Activated naive CD8-positive, alpha-beta T cell treated with anti-CD3 and anti-CD28 coated beads, Interleukin-2, amount 10 ng/mL, durations not matched to agents 7 days and 5 days (primary cell): Measurements from ENCODE around the gene IRS1. TPM values are rescaled to one million over a fixed set of nuclear protein-coding genes. Genes with fewer than 3 reads are reported as not detected.

Experiments used
- ATAC-seq: fragments of 150-1000 bp; cut with Tn5 transposase; one replicate; pipeline ENCODE4 v1.10.0; 2021; ENCODE audit warnings: low read depth, moderate library complexity
- POLR2A ChIA-PET: fragments of 350-600 bp; sonication (Branson Sonifier 250); formaldehyde crosslinking; loops from one replicate; lab custom pipeline; 2021; ENCODE audit warnings: antibody characterized with exemption; lab: Charles Lee
- DNase-seq: peaks from one replicate; pipeline ENCODE4 v3.0.0; 2021
- H3K27ac Mint-ChIP-seq: one replicate; pipeline ENCODE4 v1.8.0; 2022; ENCODE audit warnings: mild to moderate bottlenecking, mixed read lengths
- H3K27me3 Mint-ChIP-seq: one replicate; pipeline ENCODE4 v1.8.0; 2022; ENCODE audit warnings: mild to moderate bottlenecking, moderate library complexity, mixed read lengths
- H3K36me3 Mint-ChIP-seq: one replicate; pipeline ENCODE4 v1.8.0; 2021; ENCODE audit warnings: mild to moderate bottlenecking, mixed read lengths
- H3K4me1 Mint-ChIP-seq: one replicate; pipeline ENCODE4 v1.8.0; 2021; ENCODE audit warnings: mixed read lengths
- H3K4me3 Mint-ChIP-seq: one replicate; pipeline ENCODE4 v1.8.0; 2022; ENCODE audit warnings: mild to moderate bottlenecking, moderate library complexity, mixed read lengths
- H3K9me3 Mint-ChIP-seq: one replicate; pipeline ENCODE4 v1.8.0; 2021; ENCODE audit warnings: mixed read lengths
- total RNA-seq, 2 experiments: library from RNA; stranded (reverse); gene quantifications; one replicate each; pipeline ENCODE4 v1.2.3, GENCODE V29; 2021

The IRS1 gene
- total RNA-seq, 2 experiments from 2014 or later = 6.5 to 8.0 TPM

DNA sequence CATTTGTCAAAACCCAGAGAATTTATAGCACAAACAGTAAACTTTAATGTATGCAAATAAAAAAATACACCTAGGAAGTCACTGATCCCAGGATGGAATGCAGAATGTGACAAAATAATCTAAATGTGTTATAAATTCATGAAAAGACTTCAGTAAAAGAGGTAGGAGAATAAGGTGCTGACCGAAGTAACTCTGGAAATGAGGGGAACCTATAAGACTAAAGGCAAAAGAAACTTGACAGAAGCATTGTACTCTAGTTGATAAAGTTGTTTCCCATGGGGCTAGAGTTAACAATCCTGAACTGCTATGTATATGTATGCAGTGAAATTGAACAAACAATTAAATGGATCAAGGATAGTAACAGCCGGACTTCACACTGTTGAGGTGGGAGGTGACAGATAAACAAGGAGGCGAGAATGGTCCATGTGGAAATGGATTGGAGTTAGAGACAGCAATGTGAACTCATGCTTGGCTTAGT lies 24.5 kb downstream of the IRS1 start:
- ATAC-seq (no peak), DNase-seq (no peak)
- Mint-ChIP-seq H3K27me3 (no peaks in the 10 kb centered on the region), H3K36me3 (peaks cover 42% of the 10 kb centered on the region), H3K9me3 (peaks cover 19% of the 10 kb centered on the region), H3K4me3 (no peak overlapping the region), H3K4me1 (peaks cover 34% of the 10 kb centered on the region), H3K27ac (no peak overlapping the region)
- POLR2A ChIA-PET = no interaction called here

- peaks cover 19% of the 10 kb centered on the region for H3K9me3 Mint-ChIP-seq
- peaks cover 31% of the 10 kb centered on the region for H3K4me1 Mint-ChIP-seq
- peak overlapping the region; percentile 55 for H3K27ac Mint-ChIP-seq
- no peak for DNase-seq
- ATAC-seq = no peak
- H3K27me3 Mint-ChIP-seq = no peaks in the 10 kb centered on the region
- POLR2A ChIA-PET = interaction anchor here (0.7 to 3.6 kb wide), 5 partner anchors 18 to 83 kb away, joined by 3 to 28 read pairs (median 13); partner anchors contain the start of genes IRS1 and RHBDD1
- H3K36me3 Mint-ChIP-seq = peaks cover 34% of the 10 kb centered on the region
- no peak overlapping the region for H3K4me3 Mint-ChIP-seq
Observed at GRCh38 chr2:226773291-226773690, 26.3 kb downstream of the IRS1 start.

- DNase-seq (no peak), ATAC-seq (peak; percentile 83)
- Mint-ChIP-seq H3K27me3 (no peaks in the 10 kb centered on the region), H3K4me3 (peak overlapping the region; percentile 76), H3K27ac (peak overlapping the region; percentile 78), H3K9me3 (peaks cover 18% of the 10 kb centered on the region), H3K4me1 (peaks cover 29% of the 10 kb centered on the region), H3K36me3 (peaks cover 39% of the 10 kb centered on the region)
- POLR2A ChIA-PET = interaction anchor here (0.7 to 3.6 kb wide), 6 partner anchors 12 to 82 kb away, joined by 3 to 28 read pairs (median 12); partner anchors contain the start of genes IRS1 and RHBDD1
Observed at GRCh38 chr2:226772389-226773179, 27.0 kb downstream of the IRS1 start.

- Mint-ChIP-seq H3K9me3 (peaks cover 14% of the 10 kb centered on the region), H3K4me1 (peaks cover 29% of the 10 kb centered on the region), H3K4me3 (no peak overlapping the region), H3K27me3 (no peaks in the 10 kb centered on the region), H3K27ac (peak overlapping the region; percentile 65), H3K36me3 (peaks cover 30% of the 10 kb centered on the region)
- DNase-seq (no peak), ATAC-seq (no peak)
- POLR2A ChIA-PET = interaction anchor here (3.0 to 3.6 kb wide), 3 partner anchors 22 to 65 kb away, joined by 11 to 28 read pairs (median 25); partner anchors contain the start of genes IRS1 and RHBDD1
Observed at GRCh38 chr2:226771067-226771466, 28.6 kb downstream of the IRS1 start.

DNA sequence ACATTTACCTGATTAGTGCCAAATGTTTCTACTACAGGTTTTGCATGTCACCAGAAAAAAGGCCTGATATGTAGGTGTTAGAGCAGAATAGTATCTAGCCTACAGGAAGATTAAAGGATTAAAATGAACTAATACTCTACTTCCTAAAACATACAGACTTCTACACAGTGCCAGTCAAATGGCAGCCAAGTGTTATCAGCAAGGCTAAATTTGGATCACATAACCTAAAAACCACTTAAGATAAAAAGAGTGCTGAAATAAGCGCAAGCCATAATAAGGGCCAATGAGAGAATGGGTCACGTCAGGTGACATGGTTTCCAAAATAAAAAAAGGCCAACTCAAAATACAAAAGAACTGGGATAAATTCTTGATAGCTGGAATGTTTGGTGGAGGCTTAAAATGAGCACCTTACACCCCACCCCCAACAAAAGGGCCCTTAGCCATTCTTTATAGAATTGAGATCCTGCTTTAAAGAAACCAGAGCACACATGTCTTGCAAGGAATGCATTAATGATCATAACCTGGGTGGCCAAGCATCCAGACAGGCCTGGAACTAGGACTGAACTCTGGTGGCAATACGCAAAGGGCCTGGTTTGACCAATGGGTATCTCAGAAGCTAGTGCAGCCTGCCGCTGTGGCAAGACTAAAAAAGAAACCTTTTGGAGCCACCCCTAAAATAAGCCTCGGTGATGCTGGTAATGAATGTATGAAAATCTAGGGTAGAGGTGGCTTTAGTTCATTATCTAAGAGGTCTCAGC lies 32.4 kb downstream of the IRS1 start:
- ATAC-seq (no peak), DNase-seq (no peak)
- H3K4me1 Mint-ChIP-seq = peaks cover 10% of the 10 kb centered on the region
- no peak overlapping the region for H3K4me3 Mint-ChIP-seq
- no peaks in the 10 kb centered on the region for H3K27me3 Mint-ChIP-seq
- POLR2A ChIA-PET = no interaction called here
- peaks cover 11% of the 10 kb centered on the region for H3K36me3 Mint-ChIP-seq
- peaks cover 8% of the 10 kb centered on the region for H3K9me3 Mint-ChIP-seq
- H3K27ac Mint-ChIP-seq = no peak overlapping the region

DNA sequence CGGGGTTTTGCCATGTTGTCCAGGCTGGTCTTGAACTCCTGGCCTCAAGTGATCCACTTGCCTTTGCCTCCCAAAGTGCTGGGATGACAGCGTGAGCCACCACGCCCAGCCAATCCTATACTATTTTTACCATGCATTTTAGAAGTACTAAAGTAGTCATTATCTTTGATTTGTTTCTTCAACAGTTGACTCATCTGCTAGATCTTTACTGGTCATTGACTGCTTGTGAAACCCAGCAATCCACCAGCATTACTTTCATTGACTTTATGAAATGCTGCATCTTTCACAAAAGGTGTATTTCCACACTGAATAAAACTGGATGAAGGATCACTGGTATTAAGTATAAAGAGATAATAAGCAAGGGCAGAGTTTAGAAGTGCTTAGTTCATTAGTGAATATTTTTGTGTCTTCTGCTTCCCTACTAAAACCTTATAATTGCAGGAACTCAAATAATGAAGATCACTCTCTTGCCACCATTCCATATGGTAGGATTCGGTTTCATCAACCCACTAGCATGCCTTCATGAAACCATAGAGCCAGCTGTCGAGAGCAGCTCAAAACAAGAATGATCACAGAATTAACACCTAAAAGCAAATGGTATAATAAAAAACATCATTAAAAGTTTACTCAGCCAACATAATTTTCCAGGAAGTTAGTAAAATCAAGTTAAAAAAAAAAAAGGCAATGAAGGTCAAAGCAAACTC lies 33.1 kb downstream of the IRS1 start:
- Mint-ChIP-seq H3K27ac (no peak overlapping the region), H3K27me3 (no peaks in the 10 kb centered on the region)
- POLR2A ChIA-PET = no interaction called here

GRCh38 chr2:226763320-226763719 lies 36.3 kb downstream of the IRS1 start:
- Mint-ChIP-seq H3K4me3 (no peak overlapping the region), H3K36me3 (peaks cover 13% of the 10 kb centered on the region)
- POLR2A ChIA-PET = interaction anchor here (0.7 kb wide), 1 partner anchor 23 kb away, joined by 3 read pairs; no protein-coding TSS in a partner anchor

More for the DNA sequence above, 33.1 kb downstream of the IRS1 start:
- no peak overlapping the region for H3K4me3 Mint-ChIP-seq
- H3K9me3 Mint-ChIP-seq = peaks cover 8% of the 10 kb centered on the region
- ATAC-seq (no peak), DNase-seq (no peak)
- H3K4me1 Mint-ChIP-seq = peaks cover 5% of the 10 kb centered on the region
- peaks cover 13% of the 10 kb centered on the region for H3K36me3 Mint-ChIP-seq

GRCh38 chr2:226761195-226761583 lies 38.4 kb downstream of the IRS1 start:
- Mint-ChIP-seq H3K4me3 (no peak overlapping the region), H3K27me3 (no peaks in the 10 kb centered on the region), H3K27ac (no peak overlapping the region), H3K9me3 (peaks cover 8% of the 10 kb centered on the region), H3K36me3 (peaks cover 7% of the 10 kb centered on the region), H3K4me1 (no peaks in the 10 kb centered on the region)
- no peak for DNase-seq
- POLR2A ChIA-PET = no interaction called here
- no peak for ATAC-seq

More at GRCh38 chr2:226763320-226763719, 36.3 kb downstream of the IRS1 start:
- H3K9me3 Mint-ChIP-seq = peaks cover 8% of the 10 kb centered on the region
- no peak for DNase-seq
- no peaks in the 10 kb centered on the region for H3K4me1 Mint-ChIP-seq
- no peak for ATAC-seq
- H3K27ac Mint-ChIP-seq = no peak overlapping the region
- H3K27me3 Mint-ChIP-seq = no peaks in the 10 kb centered on the region

DNA sequence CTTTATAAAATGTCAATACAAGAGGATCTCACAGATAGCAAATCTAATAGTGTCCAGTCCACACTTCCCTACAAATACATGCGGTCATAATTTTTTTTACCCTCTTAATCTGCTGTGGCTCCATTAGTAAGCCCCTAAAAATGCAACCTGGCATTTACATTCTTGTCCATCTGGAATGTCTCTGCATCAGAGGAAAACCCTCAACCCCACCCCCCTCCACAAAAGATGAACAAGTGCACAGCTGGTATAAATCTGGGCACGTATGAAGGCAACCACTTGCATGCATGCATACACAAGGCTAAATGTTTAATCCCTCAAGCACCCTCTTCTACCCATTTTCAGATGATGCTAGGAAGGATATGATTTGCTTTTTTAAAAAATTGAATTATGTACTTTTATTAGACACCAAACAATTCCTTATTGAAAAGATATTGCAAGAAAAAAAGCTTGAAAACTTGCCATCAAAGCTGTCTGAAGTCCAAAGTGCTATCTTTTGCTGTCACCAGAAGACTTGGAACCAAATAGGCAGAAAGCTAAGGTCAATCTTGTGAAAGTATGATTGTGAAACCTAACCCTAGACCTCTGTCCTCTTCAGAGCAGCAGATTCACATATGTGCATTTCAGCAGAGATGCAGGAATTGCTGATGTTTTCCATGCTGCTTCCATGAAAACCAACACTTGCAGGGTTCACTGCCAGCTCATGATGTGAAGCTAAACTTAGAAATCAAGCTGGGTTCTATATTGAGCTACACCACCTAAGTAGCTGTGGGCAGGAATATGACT lies 39.0 kb downstream of the IRS1 start:
- no peak overlapping the region for H3K27ac Mint-ChIP-seq
- POLR2A ChIA-PET = no interaction called here
- no peaks in the 10 kb centered on the region for H3K27me3 Mint-ChIP-seq
- no peak overlapping the region for H3K4me3 Mint-ChIP-seq
- ATAC-seq (no peak), DNase-seq (no peak)
- peaks cover 7% of the 10 kb centered on the region for H3K36me3 Mint-ChIP-seq
- H3K4me1 Mint-ChIP-seq = peaks cover under 1% of the 10 kb centered on the region
- peaks cover 8% of the 10 kb centered on the region for H3K9me3 Mint-ChIP-seq

DNA sequence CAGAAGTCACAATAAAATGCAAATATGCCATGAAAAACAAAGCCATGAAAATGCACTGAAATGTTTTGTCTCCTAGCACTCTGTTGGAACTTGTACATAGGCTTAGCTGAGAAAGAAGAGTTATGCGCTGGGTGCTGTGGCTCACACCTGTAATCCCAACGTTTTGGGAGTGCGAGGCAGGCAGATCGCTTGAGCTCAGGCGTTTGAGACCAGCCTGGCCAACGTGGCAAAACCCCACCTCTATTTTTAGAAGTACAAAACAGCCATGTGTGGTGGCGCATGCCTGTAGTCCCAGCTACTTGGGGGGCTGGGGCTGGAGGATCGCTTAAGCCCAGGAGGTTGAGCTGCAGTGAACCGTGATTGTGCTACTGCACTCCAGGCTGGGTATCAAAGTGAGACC lies 39.9 kb downstream of the IRS1 start:
- H3K27ac Mint-ChIP-seq = no peak overlapping the region
- POLR2A ChIA-PET = no interaction called here
- H3K4me3 Mint-ChIP-seq = no peak overlapping the region
- peaks cover 4% of the 10 kb centered on the region for H3K9me3 Mint-ChIP-seq
- ATAC-seq (no peak), DNase-seq (no peak)
- H3K4me1 Mint-ChIP-seq = peaks cover 2% of the 10 kb centered on the region
- H3K27me3 Mint-ChIP-seq = no peaks in the 10 kb centered on the region
- peaks cover 7% of the 10 kb centered on the region for H3K36me3 Mint-ChIP-seq

- Mint-ChIP-seq H3K4me3 (no peak overlapping the region), H3K9me3 (peaks cover 2% of the 10 kb centered on the region), H3K27me3 (no peaks in the 10 kb centered on the region), H3K36me3 (peaks cover 5% of the 10 kb centered on the region), H3K4me1 (peaks cover 2% of the 10 kb centered on the region), H3K27ac (no peak overlapping the region)
- no peak for DNase-seq
- ATAC-seq = no peak
- POLR2A ChIA-PET = no interaction called here
Observed at GRCh38 chr2:226758921-226759640, 40.5 kb downstream of the IRS1 start.

DNA sequence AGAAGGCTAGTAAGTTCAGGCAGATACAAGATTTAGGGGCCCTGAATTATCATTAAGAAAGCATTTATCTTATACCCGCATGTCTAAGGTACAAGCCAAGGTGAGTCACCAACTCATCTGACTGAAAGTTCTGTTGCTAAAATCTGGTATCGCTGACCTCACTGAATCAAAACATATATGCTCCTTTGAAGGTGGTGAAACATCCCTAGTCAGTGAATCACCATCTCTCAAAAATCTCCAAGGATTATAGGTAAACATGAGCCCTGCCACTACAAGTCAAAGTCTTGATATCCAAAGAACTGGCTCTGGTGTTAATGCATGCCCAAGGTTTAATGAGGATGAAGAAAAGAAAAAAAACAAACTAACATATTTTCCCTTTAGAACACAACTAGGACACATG lies 43.5 kb downstream of the IRS1 start:
- Mint-ChIP-seq H3K9me3 (no peaks in the 10 kb centered on the region), H3K36me3 (no peaks in the 10 kb centered on the region), H3K4me1 (peaks cover 2% of the 10 kb centered on the region), H3K27ac (no peak overlapping the region), H3K27me3 (no peaks in the 10 kb centered on the region), H3K4me3 (no peak overlapping the region)
- DNase-seq = no peak
- POLR2A ChIA-PET = no interaction called here
- no peak for ATAC-seq
